ENCODE data around the gene GSG1L.

GSG1L gene

GRCh38 chr16:27844826-27845225 lies 218.7 kb downstream of the GSG1L start:
- no peak for DNase-seq (ENCODE audit: low read depth)
- TF ChIP-seq CTCF (IDR thresholded peaks at IDR 0.05; ENCODE audit: insufficient read depth, low read depth, low read length, missing control alignments) = no peak
- no peak overlapping the region for H3K4me3 ChIP-seq (ENCODE audit: low read depth, low read length)

GRCh38 chr16:27843800-27844199 lies 219.7 kb downstream of the GSG1L start:
- no peak for DNase-seq (ENCODE audit: low read depth)
- no peak overlapping the region for H3K4me3 ChIP-seq (ENCODE audit: low read depth, low read length)
- no peak for TF ChIP-seq CTCF (IDR thresholded peaks at IDR 0.05; ENCODE audit: insufficient read depth, low read depth, low read length, missing control alignments)

GRCh38 chr16:27841911-27842310 lies 221.6 kb downstream of the GSG1L start:
- no peak overlapping the region for H3K4me3 ChIP-seq (ENCODE audit: low read depth, low read length)
- no peak for TF ChIP-seq CTCF (IDR thresholded peaks at IDR 0.05; ENCODE audit: insufficient read depth, low read depth, low read length, missing control alignments)
- no peak for DNase-seq (ENCODE audit: low read depth)

- no peak for DNase-seq (ENCODE audit: low read depth)
- H3K4me3 ChIP-seq (ENCODE audit: low read depth, low read length) = no peak overlapping the region
- no peak for TF ChIP-seq CTCF (IDR thresholded peaks at IDR 0.05; ENCODE audit: insufficient read depth, low read depth, low read length, missing control alignments)
These were observed 222.3 kb downstream of the GSG1L start for GRCh38 chr16:27841061-27841801.

- DNase-seq (ENCODE audit: low read depth) = no peak
- H3K4me3 ChIP-seq (ENCODE audit: low read depth, low read length) = no peak overlapping the region
- no peak for TF ChIP-seq CTCF (IDR thresholded peaks at IDR 0.05; ENCODE audit: insufficient read depth, low read depth, low read length, missing control alignments)
These were observed 223.0 kb downstream of the GSG1L start for GRCh38 chr16:27840311-27841060.

- no peak for TF ChIP-seq CTCF (IDR thresholded peaks at IDR 0.05; ENCODE audit: insufficient read depth, low read depth, low read length, missing control alignments)
- no peak for DNase-seq (ENCODE audit: low read depth)
- H3K4me3 ChIP-seq (ENCODE audit: low read depth, low read length) = no peak overlapping the region
These were observed 224.1 kb downstream of the GSG1L start for GRCh38 chr16:27839419-27839818.

All from GM12865 (cell line).